Activated naive CD4-positive, alpha-beta T cell treated with anti-CD3 and anti-CD28 coated beads, Interleukin-2, amount 50 U/mL, for 24 hours (primary cell): ENCODE data around the gene SI.
"Not testable (repeated sequence)": the region's sequence is repeated elsewhere in the genome, so short reads cannot be mapped to it uniquely, and the experiment has no call there.

Source experiments
- H3K27ac Mint-ChIP-seq: one replicate; pipeline ENCODE4 v1.8.0; 2021; ENCODE audit warnings: mild to moderate bottlenecking, mixed read lengths
- H3K27me3 Mint-ChIP-seq: one replicate; pipeline ENCODE4 v1.8.0; 2021; ENCODE audit warnings: mixed read lengths
- H3K36me3 Mint-ChIP-seq: one replicate; pipeline ENCODE4 v1.8.0; 2021; ENCODE audit warnings: mixed read lengths
- H3K4me1 Mint-ChIP-seq: one replicate; pipeline ENCODE4 v1.8.0; 2021; ENCODE audit warnings: mixed read lengths
- H3K4me3 Mint-ChIP-seq: one replicate; pipeline ENCODE4 v1.8.0; 2021; ENCODE audit warnings: mild to moderate bottlenecking, mixed read lengths
- H3K9me3 Mint-ChIP-seq: one replicate; pipeline ENCODE4 v1.8.0; 2021; ENCODE audit warnings: mixed read lengths

Gene SI

DNA sequence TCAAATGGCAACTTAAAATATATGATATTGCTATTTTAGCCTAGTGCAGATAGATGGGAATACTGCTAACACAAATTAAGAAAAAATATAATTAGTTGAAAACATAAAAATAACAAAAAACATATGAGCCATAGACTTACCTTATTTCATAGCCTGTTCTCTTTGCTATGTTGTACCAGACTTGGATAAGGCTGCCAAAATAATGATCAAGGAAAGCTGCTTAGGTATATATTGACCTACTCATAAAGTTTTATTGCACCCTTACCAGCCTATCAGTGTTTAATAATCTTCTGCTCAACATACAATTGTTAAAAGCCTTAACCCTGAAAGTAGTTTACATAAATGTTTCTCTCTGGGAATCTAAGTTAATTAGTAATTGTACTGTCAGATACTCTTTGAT, at the start of gene SI:
Gene SI, minus strand, starts transcription at position 204 of the 400 bp plus-strand sequence. CDS start 2,484 bp downstream, outside the sequence.
- H3K4me1 Mint-ChIP-seq: no peaks in the 10 kb centered on the region
- no peak within 1 kb of the TSS for H3K27ac Mint-ChIP-seq
- H3K4me3 Mint-ChIP-seq: no peak within 1 kb of the TSS
- H3K9me3 Mint-ChIP-seq: peaks cover 5% of the 10 kb centered on the region
- H3K27me3 Mint-ChIP-seq: no peaks in the 10 kb centered on the region
- H3K36me3 Mint-ChIP-seq: no peaks in the 10 kb centered on the region

DNA sequence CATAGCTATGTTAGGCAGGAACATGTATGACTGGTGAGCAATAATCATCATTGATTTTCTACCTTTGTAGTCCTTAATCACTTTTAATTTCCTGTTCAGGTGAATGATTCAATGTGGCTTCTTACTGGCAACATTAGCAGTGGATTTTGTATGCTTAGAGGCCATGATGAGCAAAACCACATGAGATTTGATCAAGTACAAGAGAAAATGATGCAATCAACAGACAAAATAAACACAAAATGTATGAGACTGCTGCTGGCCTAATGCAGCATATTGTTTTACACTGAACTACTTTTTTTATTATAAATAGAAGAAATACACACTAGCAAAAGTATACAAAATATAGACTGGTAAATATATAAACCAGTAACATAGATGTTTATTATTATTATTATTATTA, 47.5 kb upstream of the SI start:
- peaks cover 4% of the 10 kb centered on the region for H3K9me3 Mint-ChIP-seq
- H3K4me3 Mint-ChIP-seq: no peak overlapping the region
- no peak overlapping the region for H3K27ac Mint-ChIP-seq
- H3K36me3 Mint-ChIP-seq: no peaks in the 10 kb centered on the region
- no peaks in the 10 kb centered on the region for H3K4me1 Mint-ChIP-seq
- H3K27me3 Mint-ChIP-seq: no peaks in the 10 kb centered on the region

- H3K27me3 Mint-ChIP-seq: no peaks in the 10 kb centered on the region
- H3K4me3 Mint-ChIP-seq: no peak overlapping the region
- H3K27ac Mint-ChIP-seq: no peak overlapping the region
- H3K9me3 Mint-ChIP-seq: peaks cover 4% of the 10 kb centered on the region
- no peaks in the 10 kb centered on the region for H3K36me3 Mint-ChIP-seq
- H3K4me1 Mint-ChIP-seq: no peaks in the 10 kb centered on the region
Measured at GRCh38 chr3:165111401-165111800, 33.1 kb upstream of the SI start.

GRCh38 chr3:165103616-165104015, 25.3 kb upstream of the SI start:
- Mint-ChIP-seq H3K9me3 (peaks cover 8% of the 10 kb centered on the region), H3K36me3 (no peaks in the 10 kb centered on the region), H3K4me1 (no peaks in the 10 kb centered on the region), H3K27me3 (no peaks in the 10 kb centered on the region), H3K27ac (no peak overlapping the region), H3K4me3 (no peak overlapping the region)

DNA sequence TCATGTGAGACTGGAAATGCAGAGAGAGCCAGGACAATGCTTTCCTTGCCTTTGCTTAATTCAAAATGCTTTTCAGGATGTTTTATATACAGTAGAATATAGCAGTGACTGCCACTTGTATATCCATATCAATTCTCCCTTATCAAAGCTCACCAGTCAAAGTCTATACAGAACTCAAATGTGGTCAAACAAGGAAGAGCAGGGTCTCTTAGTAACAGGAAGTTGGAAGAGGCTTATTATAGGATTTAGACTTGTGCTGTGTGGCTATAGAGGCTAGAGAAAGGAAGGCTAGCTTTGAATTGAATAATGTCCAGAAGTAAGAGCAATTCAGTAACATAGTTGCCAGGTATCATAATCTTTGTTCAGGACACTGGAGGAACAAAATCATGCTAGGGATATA, 4.4 kb upstream of the SI start:
- Mint-ChIP-seq H3K4me1 (no peaks in the 10 kb centered on the region), H3K9me3 (no peaks in the 10 kb centered on the region), H3K27ac (no peak overlapping the region), H3K27me3 (no peaks in the 10 kb centered on the region), H3K4me3 (no peak overlapping the region), H3K36me3 (no peaks in the 10 kb centered on the region)

GRCh38 chr3:165081183-165081582, 2.9 kb upstream of the SI start:
- Mint-ChIP-seq H3K4me1 (no peaks in the 10 kb centered on the region), H3K27ac (no peak overlapping the region), H3K9me3 (peaks cover 5% of the 10 kb centered on the region)

DNA sequence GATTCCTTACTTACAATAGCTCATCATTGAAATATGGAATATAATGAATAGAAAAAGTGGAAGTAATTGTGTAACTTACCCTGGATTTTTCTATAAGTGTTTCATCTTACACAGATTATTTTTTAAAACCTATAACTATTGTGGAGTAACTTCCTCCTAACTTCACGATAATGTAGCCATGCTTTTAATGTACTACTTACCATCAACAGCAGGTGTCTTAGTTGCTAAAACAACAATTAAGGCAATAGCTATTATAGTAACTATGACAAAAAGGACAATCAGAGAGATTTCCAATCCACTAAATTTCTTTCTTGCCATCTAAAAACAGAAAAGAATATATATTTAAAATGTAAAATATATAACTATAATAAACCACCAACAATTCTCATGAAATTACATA, 2.6 kb downstream of the SI start:
- Mint-ChIP-seq H3K27ac (no peak overlapping the region), H3K27me3 (no peaks in the 10 kb centered on the region), H3K4me3 (no peak overlapping the region), H3K4me1 (no peaks in the 10 kb centered on the region), H3K36me3 (no peaks in the 10 kb centered on the region), H3K9me3 (peaks cover 5% of the 10 kb centered on the region)

More at GRCh38 chr3:165081183-165081582, 2.9 kb upstream of the SI start:
- no peaks in the 10 kb centered on the region for H3K27me3 Mint-ChIP-seq
- H3K4me3 Mint-ChIP-seq: no peak overlapping the region
- H3K36me3 Mint-ChIP-seq: no peaks in the 10 kb centered on the region

DNA sequence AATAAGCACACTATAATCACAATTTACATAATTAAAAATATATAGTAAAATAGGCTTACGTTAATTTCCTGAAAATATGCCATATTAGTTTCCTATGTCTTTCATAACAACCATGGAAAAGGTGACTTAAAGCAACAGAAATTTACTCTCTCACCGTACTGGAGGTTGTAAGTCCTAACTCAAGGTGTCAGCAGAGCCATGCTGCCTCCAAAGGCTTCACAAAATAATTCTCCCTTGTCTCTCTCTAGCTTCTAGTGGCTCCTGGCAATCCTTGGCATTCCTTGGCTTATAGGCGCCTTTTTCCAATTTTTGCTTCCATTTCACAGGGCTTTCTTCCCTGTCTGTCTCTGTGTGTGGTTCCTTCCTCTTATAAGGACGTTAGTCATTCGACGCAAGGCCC, 7.6 kb downstream of the SI start:
- H3K4me1 Mint-ChIP-seq: no peaks in the 10 kb centered on the region
- H3K9me3 Mint-ChIP-seq: no peaks in the 10 kb centered on the region
- H3K4me3 Mint-ChIP-seq: no peak overlapping the region
- no peaks in the 10 kb centered on the region for H3K27me3 Mint-ChIP-seq
- no peaks in the 10 kb centered on the region for H3K36me3 Mint-ChIP-seq
- no peak overlapping the region for H3K27ac Mint-ChIP-seq

DNA sequence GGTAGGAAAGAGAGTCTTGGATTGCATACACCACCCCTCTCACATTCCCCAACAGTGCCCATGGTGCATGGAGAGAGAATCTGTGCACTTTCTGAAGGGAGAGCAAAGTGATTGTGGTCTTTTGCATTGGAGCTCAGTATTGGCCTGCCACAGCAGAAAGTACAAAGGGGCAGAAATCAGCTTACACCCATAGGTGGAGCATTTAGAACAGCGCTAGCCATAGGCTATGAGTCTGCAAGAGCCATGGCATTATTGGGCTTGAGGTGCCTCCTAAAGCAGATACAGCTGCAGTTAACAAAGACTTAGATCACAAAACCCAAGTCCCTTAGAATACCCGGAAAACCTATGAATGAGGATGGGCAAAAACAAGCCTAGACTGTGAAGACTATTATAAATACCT, 21.8 kb downstream of the SI start:
- no peaks in the 10 kb centered on the region for H3K27me3 Mint-ChIP-seq
- H3K4me3 Mint-ChIP-seq: no peak overlapping the region
- H3K4me1 Mint-ChIP-seq: no peaks in the 10 kb centered on the region
- no peaks in the 10 kb centered on the region for H3K36me3 Mint-ChIP-seq
- no peaks in the 10 kb centered on the region for H3K9me3 Mint-ChIP-seq
- H3K27ac Mint-ChIP-seq: no peak overlapping the region

- no peaks in the 10 kb centered on the region for H3K27me3 Mint-ChIP-seq
- no peak overlapping the region for H3K4me3 Mint-ChIP-seq
- H3K36me3 Mint-ChIP-seq: no peaks in the 10 kb centered on the region
- no peaks in the 10 kb centered on the region for H3K4me1 Mint-ChIP-seq
- peaks cover 6% of the 10 kb centered on the region for H3K9me3 Mint-ChIP-seq
- no peak overlapping the region for H3K27ac Mint-ChIP-seq
Measured at GRCh38 chr3:165040186-165040585, 38.1 kb downstream of the SI start.

- H3K9me3 Mint-ChIP-seq: peaks cover 4% of the 10 kb centered on the region
- H3K27me3 Mint-ChIP-seq: no peaks in the 10 kb centered on the region
- no peaks in the 10 kb centered on the region for H3K4me1 Mint-ChIP-seq
- no peak overlapping the region for H3K27ac Mint-ChIP-seq
- no peak overlapping the region for H3K4me3 Mint-ChIP-seq
- no peaks in the 10 kb centered on the region for H3K36me3 Mint-ChIP-seq
Measured at GRCh38 chr3:165011557-165011956, 66.7 kb downstream of the SI start.

- Mint-ChIP-seq H3K27ac (no peak overlapping the region), H3K4me3 (no peak overlapping the region), H3K9me3 (no peaks in the 10 kb centered on the region), H3K4me1 (no peaks in the 10 kb centered on the region), H3K36me3 (no peaks in the 10 kb centered on the region), H3K27me3 (no peaks in the 10 kb centered on the region)
Measured at GRCh38 chr3:164984947-164985346, 93.3 kb downstream of the SI start.

GRCh38 chr3:164962610-164963009, 115.7 kb downstream of the SI start:
- Mint-ChIP-seq H3K4me3 (no peak overlapping the region), H3K27ac (no peak overlapping the region), H3K9me3 (peaks cover 8% of the 10 kb centered on the region), H3K36me3 (no peaks in the 10 kb centered on the region), H3K4me1 (no peaks in the 10 kb centered on the region), H3K27me3 (no peaks in the 10 kb centered on the region)

- Mint-ChIP-seq H3K4me1 (no peaks in the 10 kb centered on the region), H3K27ac (no peak overlapping the region), H3K36me3 (no peaks in the 10 kb centered on the region), H3K9me3 (no peaks in the 10 kb centered on the region), H3K27me3 (no peaks in the 10 kb centered on the region), H3K4me3 (no peak overlapping the region)
Measured at GRCh38 chr3:164952966-164953365, 125.3 kb downstream of the SI start.

GRCh38 chr3:164951403-164951802, 126.9 kb downstream of the SI start:
- H3K4me3 Mint-ChIP-seq, H3K36me3 Mint-ChIP-seq, H3K27ac Mint-ChIP-seq, H3K27me3 Mint-ChIP-seq, H3K9me3 Mint-ChIP-seq, H3K4me1 Mint-ChIP-seq: not testable (repeated sequence)

DNA sequence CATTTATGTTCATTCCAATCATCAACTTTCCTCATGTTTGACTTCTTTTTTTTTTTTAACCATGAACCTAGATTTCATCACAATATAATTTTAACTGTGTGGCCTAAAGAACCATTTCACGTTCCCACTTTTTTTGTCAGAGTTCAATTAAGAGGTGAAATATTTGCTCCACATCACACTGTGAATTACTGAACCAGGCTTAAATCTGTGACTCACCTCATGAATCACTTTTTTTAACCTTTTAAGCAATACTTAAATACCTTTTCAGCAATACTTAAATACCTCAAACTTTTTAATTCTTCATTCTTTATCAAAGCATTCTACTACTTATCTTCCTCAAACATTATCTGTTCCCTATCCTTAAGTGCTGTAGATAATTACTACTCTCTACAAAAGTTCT, 137.6 kb downstream of the SI start:
- H3K4me3 Mint-ChIP-seq: no peak overlapping the region
- no peaks in the 10 kb centered on the region for H3K36me3 Mint-ChIP-seq
- H3K27me3 Mint-ChIP-seq: no peaks in the 10 kb centered on the region
- H3K4me1 Mint-ChIP-seq: no peaks in the 10 kb centered on the region
- H3K27ac Mint-ChIP-seq: no peak overlapping the region
- peaks cover 8% of the 10 kb centered on the region for H3K9me3 Mint-ChIP-seq

DNA sequence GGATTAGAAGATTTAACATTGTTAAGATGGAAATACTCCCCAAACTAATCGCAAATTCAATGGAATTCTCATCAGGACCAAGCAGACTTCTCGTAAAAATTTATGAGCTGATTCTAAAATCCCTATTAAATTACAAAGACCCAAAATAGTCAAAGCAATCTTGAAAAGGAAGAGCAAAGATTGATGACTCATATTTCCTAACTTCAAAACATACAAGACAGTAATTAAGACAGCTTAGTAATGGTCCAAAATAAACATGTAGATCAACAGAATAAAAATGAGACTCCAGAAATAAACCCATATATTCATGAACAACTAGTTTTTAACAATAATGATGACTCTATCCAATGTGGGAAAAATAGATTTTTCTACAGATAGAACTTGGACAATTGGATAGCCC, 148.7 kb downstream of the SI start:
- Mint-ChIP-seq H3K27ac (no peak overlapping the region), H3K27me3 (no peaks in the 10 kb centered on the region), H3K4me3 (no peak overlapping the region), H3K9me3 (peaks cover 7% of the 10 kb centered on the region), H3K36me3 (no peaks in the 10 kb centered on the region), H3K4me1 (no peaks in the 10 kb centered on the region)
